Measurements from ENCODE around the gene PDE4D.

The PDE4D gene

DNA sequence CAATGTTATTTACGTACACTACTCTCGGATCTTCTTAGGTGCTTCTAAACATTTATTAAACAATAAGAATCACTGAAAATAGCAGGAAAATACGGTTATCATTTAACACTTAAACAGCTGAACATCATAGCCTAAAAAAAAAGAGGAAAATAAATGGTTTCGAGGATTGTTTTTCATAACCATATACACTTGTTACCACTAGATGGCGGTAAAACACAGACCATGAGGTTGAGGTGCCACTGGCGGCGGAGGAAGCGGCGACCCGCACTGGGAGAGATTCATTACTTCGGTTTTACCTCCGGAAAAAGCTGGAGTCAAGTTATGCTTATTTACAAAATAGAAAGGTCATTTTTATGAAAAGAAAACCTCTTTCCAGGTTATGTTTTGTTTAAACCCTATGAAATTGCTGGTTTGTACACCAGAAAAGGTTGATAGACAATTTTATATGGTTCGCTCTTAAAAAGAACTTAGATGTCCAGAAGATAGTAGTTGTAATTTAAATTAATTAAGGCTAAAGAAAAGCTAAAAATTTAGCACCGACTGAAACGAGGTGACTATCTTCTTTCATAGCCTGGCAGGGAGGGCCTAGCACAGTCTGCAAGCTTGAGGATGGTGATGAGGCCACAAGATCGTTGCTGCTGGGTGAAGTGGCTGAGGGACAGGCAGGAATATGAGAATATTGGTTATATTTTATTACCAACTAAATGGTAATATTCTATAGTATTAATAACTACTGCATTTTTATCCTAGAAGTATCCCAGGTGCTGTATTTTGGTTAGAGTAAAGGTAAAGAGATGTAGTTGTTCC is 704.9 kb downstream of the PDE4D start:
- in situ Hi-C loops (cut with MboI; ENCODE audit: low sequenced_read_pairs) = loop anchor here (25.0 kb wide), 3 partner anchors 199 to 474 kb away; no protein-coding TSS in a partner anchor

DNA sequence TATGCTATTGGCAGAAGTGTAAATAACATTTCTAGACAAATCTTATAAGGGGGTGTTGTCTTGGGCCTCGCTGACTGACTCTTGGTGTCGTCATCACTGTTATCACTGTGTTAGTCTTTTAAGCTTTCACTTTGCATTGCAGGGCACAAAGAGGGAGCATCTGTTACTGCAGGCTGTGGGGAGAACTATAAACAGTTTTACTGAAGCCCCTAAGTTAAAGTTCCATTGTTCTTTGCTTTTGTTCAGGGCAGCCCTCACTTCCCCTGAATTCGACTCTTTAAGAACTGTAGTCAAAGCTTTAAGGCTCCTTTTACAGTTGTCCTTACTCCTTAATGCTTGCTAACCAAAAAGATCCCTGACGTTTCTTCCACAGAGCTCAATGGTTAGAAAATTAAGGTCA is 705.7 kb downstream of the PDE4D start:
- no peak for DNase-seq (ENCODE audit: low spot score in 2 of 2)
- H3K4me1 ChIP-seq = no peaks in the 10 kb centered on the region
- H3K36me3 ChIP-seq (replicated peaks) = no peaks in the 10 kb centered on the region
- H3K27me3 ChIP-seq (ENCODE audit: low read depth) = no peaks in the 10 kb centered on the region
- no peak overlapping the region for H3K4me3 ChIP-seq
- H3K9me3 ChIP-seq = no peaks in the 10 kb centered on the region
- in situ Hi-C loops (cut with MboI; ENCODE audit: low sequenced_read_pairs) = loop anchor here (25.0 kb wide), 3 partner anchors 199 to 474 kb away; no protein-coding TSS in a partner anchor

More for the DNA sequence above, 704.9 kb downstream of the PDE4D start:
- H3K27me3 ChIP-seq (ENCODE audit: low read depth) = no peaks in the 10 kb centered on the region
- no peaks in the 10 kb centered on the region for H3K4me1 ChIP-seq
- H3K4me3 ChIP-seq = no peak overlapping the region
- no peaks in the 10 kb centered on the region for H3K9me3 ChIP-seq
- DNase-seq (ENCODE audit: low spot score in 2 of 2) = peak; percentile 63 to 73
- no peaks in the 10 kb centered on the region for H3K36me3 ChIP-seq (replicated peaks)

DNA sequence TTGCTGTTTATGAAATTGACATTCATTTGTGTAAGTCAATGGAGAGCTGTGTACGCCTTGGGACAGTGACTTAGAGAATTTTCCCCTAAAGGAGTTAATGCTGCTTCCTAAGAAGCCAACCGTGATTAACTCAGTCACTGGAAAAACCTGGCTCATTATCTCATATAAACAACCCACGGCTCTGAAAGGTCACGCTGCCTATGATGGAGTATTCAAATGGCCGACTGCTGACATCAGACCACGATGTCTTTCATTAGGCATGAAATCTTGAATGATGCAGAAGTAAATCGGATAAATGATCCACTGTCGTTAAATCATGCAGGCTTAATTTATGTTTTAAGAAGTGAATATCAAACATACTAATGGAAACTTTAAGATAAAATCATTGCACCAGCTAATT is 706.9 kb downstream of the PDE4D start:
- in situ Hi-C loops (cut with MboI; ENCODE audit: low sequenced_read_pairs) = loop anchor here (25.0 kb wide), 3 partner anchors 201 to 476 kb away; no protein-coding TSS in a partner anchor

DNA sequence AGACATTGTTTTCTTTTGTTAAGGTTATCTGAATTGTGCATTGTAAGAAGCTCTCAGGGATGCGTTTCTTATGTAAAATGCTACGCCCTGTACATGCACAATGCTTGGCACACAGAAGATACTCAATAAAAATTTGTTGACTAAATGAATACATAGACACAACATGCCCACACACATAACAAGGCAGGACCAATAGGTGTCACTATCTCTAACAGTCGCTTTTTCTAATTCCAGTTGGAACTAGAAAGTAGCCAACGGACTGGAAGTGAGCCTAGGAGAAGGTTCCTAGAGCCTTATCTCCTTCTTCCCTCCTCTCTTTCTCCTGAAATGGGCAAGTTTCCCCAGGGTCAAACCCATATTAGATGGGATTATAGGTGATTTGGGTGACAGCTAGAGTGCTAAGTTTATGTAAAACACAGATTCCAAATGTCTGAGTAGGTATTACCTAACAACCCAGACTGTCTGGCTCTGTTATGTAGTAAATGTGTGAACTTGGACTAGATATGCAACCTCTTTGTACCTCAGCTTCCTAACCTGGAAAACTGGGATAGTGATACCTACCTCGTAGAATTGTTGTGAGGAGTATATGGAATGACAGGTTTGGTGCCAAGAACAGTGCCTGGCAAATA is 707.7 kb downstream of the PDE4D start:
- no peak for DNase-seq (ENCODE audit: low spot score in 2 of 2)
- no peaks in the 10 kb centered on the region for H3K9me3 ChIP-seq
- H3K4me1 ChIP-seq = no peaks in the 10 kb centered on the region
- in situ Hi-C loops (cut with MboI; ENCODE audit: low sequenced_read_pairs) = loop anchor here (25.0 kb wide), 3 partner anchors 201 to 476 kb away; no protein-coding TSS in a partner anchor
- H3K4me3 ChIP-seq = no peak overlapping the region
- no peaks in the 10 kb centered on the region for H3K27me3 ChIP-seq (ENCODE audit: low read depth)
- no peaks in the 10 kb centered on the region for H3K36me3 ChIP-seq (replicated peaks)

More for the DNA sequence above, 706.9 kb downstream of the PDE4D start:
- no peaks in the 10 kb centered on the region for H3K27me3 ChIP-seq (ENCODE audit: low read depth)
- H3K4me3 ChIP-seq = no peak overlapping the region
- H3K9me3 ChIP-seq = no peaks in the 10 kb centered on the region
- no peaks in the 10 kb centered on the region for H3K36me3 ChIP-seq (replicated peaks)
- no peaks in the 10 kb centered on the region for H3K4me1 ChIP-seq
- DNase-seq (ENCODE audit: low spot score in 2 of 2) = no peak

DNA sequence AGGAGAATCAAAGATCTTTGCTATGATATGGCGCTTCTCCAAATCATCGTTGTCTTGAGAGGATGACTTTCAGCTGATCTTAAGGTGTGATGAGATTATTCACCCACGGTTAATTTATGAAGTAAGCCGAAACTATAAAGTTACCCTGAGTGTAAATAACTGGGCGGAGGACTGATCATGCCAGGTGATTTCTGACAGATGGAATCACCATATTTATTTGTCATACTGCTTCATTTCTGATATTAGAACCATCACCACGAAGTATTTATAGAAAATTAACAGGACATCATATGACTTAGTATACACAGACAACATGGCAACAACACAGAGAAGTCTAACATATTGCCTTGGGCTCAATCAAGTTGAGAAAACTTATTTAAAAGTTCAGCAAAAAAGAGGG is 708.8 kb downstream of the PDE4D start:
- Histone ChIP-seq H3K36me3 (replicated peaks) (no peaks in the 10 kb centered on the region), H3K27me3 (ENCODE audit: low read depth) (0 out of 2 replicates have a peak, but pooled peaks cover 3% of the 10 kb centered on the region), H3K4me3 (no peak overlapping the region), H3K4me1 (no peaks in the 10 kb centered on the region), H3K9me3 (no peaks in the 10 kb centered on the region)
- DNase-seq (ENCODE audit: low spot score in 2 of 2) = no peak
- in situ Hi-C loops (cut with MboI; ENCODE audit: low sequenced_read_pairs) = loop anchor here (25.0 kb wide), 3 partner anchors 203 to 478 kb away; no protein-coding TSS in a partner anchor

DNA sequence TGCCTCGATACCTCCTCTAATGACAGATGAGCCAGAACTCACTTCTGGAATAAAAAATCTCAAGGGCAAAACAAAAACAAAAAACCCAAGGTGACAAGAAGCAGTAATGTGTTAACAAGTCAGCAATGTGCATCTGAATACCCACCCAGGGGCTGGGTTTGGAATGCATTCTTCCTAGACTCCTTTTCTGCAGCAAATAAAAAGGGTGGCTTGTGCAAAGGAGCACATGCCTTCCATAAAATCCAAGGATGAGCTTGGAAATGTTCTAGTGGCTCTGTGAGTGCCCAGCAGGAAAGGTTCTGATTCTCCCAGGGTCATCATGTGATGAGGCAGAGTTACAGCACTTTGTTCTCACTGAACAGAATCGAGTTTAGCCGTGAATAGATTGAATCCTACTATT is 710.8 kb downstream of the PDE4D start:
- in situ Hi-C loops (cut with MboI; ENCODE audit: low sequenced_read_pairs) = loop anchor here (25.0 kb wide), 3 partner anchors 205 to 480 kb away; no protein-coding TSS in a partner anchor
- H3K9me3 ChIP-seq = no peaks in the 10 kb centered on the region
- DNase-seq (ENCODE audit: low spot score in 2 of 2) = no peak
- H3K27me3 ChIP-seq (ENCODE audit: low read depth) = 0 out of 2 replicates have a peak, but pooled peaks cover 3% of the 10 kb centered on the region
- H3K36me3 ChIP-seq (replicated peaks) = no peaks in the 10 kb centered on the region
- H3K4me1 ChIP-seq = no peaks in the 10 kb centered on the region
- no peak overlapping the region for H3K4me3 ChIP-seq

DNA sequence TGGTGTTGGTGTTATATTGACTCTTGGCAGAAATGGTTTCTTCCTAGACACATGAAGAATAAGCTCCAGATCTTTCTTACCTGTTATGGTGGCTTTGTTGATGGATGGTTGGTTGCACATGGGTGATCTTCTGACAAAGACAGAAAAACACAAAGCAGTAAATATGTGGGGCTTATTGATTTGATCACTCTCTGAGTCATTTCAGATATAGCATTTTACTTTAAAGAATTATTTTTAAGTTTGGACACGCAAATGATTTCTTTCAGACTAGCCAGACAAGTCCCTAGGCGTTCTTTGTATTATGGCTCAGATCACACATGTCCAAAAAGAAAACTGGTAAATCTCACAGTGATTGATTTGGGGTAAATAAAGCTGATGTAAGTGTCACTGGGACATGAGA is 713.0 kb downstream of the PDE4D start:
- no peaks in the 10 kb centered on the region for H3K9me3 ChIP-seq
- no peak overlapping the region for H3K4me3 ChIP-seq
- 0 out of 2 replicates have a peak, but pooled peaks cover 3% of the 10 kb centered on the region for H3K27me3 ChIP-seq (ENCODE audit: low read depth)
- no peaks in the 10 kb centered on the region for H3K4me1 ChIP-seq
- in situ Hi-C loops (cut with MboI; ENCODE audit: low sequenced_read_pairs) = loop anchor here (25.0 kb wide), 3 partner anchors 207 to 482 kb away; no protein-coding TSS in a partner anchor
- no peak for DNase-seq (ENCODE audit: low spot score in 2 of 2)
- H3K36me3 ChIP-seq (replicated peaks) = no peaks in the 10 kb centered on the region

DNA sequence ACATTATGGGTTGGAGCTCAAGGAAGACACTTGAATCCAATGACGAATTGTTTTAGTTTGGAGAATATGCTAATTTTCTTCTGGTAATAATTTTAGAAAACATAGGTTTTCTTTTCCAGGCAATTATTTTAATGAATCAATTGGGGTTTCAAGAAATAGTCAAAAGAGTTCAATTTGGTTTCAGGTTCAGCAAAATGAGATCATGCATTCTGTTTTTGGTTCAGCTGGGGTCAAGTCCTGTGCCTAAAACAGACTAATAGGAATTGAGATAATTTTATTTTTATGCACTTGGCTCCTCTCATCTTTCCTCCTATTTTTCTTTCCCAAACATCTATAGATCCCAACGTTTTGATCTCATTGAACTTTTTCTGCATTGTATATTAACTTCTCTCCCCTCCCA is 713.8 kb downstream of the PDE4D start:
- 0 out of 2 replicates have a peak, but pooled peaks cover 3% of the 10 kb centered on the region for H3K27me3 ChIP-seq (ENCODE audit: low read depth)
- no peaks in the 10 kb centered on the region for H3K9me3 ChIP-seq
- no peaks in the 10 kb centered on the region for H3K36me3 ChIP-seq (replicated peaks)
- no peak for DNase-seq (ENCODE audit: low spot score in 2 of 2)
- no peaks in the 10 kb centered on the region for H3K4me1 ChIP-seq
- no peak overlapping the region for H3K4me3 ChIP-seq
- in situ Hi-C loops (cut with MboI; ENCODE audit: low sequenced_read_pairs) = loop anchor here (25.0 kb wide), 3 partner anchors 208 to 483 kb away; no protein-coding TSS in a partner anchor

DNA sequence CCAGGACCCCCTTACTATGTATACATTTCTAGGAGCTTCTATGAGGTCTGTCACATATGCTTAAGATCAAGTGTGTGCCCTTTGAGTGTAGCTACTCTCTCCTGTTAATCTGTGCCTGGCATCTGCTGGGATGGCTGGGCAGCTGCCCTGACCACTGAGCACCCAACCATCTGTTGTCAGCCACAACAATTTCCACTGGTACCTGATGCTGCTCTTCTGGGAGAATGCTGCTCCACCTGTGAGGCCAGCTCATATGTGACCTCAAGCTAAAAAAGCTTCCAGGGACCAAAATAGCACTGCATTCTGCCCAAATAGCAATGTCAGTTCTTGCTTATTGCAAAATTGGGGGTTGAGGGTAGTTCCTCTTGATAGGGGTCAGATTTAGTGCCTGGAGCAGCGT is 715.0 kb downstream of the PDE4D start:
- Histone ChIP-seq H3K27me3 (ENCODE audit: low read depth) (0 out of 2 replicates have a peak, but pooled peaks cover 3% of the 10 kb centered on the region), H3K4me1 (no peaks in the 10 kb centered on the region), H3K4me3 (no peak overlapping the region), H3K36me3 (replicated peaks) (no peaks in the 10 kb centered on the region), H3K9me3 (no peaks in the 10 kb centered on the region)
- in situ Hi-C loops (cut with MboI; ENCODE audit: low sequenced_read_pairs) = loop anchor here (25.0 kb wide), 3 partner anchors 209 to 484 kb away; no protein-coding TSS in a partner anchor
- DNase-seq (ENCODE audit: low spot score in 2 of 2) = no peak

DNA sequence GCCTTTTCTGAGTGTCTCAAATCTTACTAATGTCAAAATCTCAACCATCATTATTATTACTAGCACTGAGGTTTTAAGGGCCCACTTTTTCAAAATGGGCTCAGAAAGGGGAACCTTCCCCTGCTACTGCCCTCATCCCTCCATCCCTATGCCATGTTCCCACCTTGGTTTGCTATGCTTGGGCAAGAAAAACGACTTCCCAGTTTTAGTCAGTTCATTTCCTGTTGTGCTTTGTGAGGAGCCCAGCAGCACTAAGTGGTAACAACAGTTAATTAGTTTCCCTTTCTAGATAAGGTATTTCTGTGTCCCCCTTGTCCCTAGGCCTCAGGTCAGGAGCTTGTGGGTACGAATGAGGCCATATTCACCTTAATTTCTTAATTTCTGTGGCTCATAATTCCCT is 715.5 kb downstream of the PDE4D start:
- DNase-seq (ENCODE audit: low spot score in 2 of 2) = no peak
- in situ Hi-C loops (cut with MboI; ENCODE audit: low sequenced_read_pairs) = loop anchor here (25.0 kb wide), 3 partner anchors 209 to 484 kb away; no protein-coding TSS in a partner anchor
- no peaks in the 10 kb centered on the region for H3K4me1 ChIP-seq
- no peaks in the 10 kb centered on the region for H3K9me3 ChIP-seq
- H3K27me3 ChIP-seq (ENCODE audit: low read depth) = 0 out of 2 replicates have a peak, but pooled peaks cover 3% of the 10 kb centered on the region
- H3K36me3 ChIP-seq (replicated peaks) = no peaks in the 10 kb centered on the region
- H3K4me3 ChIP-seq = no peak overlapping the region

DNA sequence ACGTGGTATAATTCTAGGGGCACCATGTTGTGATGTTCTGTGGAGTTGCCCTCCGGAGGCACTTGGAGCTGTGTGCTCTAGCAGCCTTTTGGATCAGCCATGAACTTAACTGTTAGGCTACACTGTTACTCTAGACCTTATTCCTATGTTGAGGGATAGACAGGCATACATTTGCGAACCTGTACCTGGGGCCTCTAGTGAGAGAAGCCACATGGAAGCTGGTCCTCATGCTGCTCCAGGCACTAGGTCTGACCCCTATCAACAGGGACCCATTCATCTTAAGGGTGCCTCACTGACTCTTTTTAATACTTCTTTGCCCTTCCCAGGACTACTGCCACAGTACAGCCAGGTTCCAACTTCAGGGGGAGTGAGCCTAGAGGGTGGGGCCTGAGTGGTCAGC is 715.9 kb downstream of the PDE4D start:
- H3K4me3 ChIP-seq = no peak overlapping the region
- DNase-seq (ENCODE audit: low spot score in 2 of 2) = no peak
- H3K27me3 ChIP-seq (ENCODE audit: low read depth) = 0 out of 2 replicates have a peak, but pooled peaks cover 3% of the 10 kb centered on the region
- H3K4me1 ChIP-seq = no peaks in the 10 kb centered on the region
- H3K36me3 ChIP-seq (replicated peaks) = no peaks in the 10 kb centered on the region
- in situ Hi-C loops (cut with MboI; ENCODE audit: low sequenced_read_pairs) = loop anchor here (25.0 kb wide), 3 partner anchors 210 to 485 kb away; no protein-coding TSS in a partner anchor
- no peaks in the 10 kb centered on the region for H3K9me3 ChIP-seq

DNA sequence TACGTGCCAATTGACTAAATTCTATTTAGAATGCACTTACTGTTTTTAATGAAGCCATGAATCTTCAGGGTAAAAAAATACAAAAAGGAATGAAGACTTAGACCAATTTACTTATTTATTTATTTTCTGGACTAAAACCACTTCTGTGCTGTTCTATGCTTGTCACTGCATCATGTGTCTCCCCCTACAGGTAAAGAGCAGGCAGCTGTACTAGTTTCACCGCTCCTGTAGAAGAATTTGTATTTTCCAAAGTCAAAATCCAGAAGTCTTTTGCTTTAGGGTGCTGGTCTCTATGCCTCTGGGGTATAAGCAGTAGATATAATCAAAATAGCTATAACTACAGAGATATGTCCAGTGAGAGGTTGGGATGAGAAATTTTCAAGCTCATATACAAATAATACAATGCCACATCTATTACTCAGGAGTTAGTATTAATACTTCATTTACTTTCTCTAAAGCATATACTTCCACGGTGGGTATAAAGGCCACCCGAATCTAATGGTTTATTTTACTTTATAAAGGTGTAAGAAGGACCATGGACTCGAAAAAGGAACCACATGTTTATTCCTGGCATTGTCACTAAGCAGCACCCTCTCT is 719.2 kb downstream of the PDE4D start:
- Histone ChIP-seq H3K9me3 (no peaks in the 10 kb centered on the region), H3K36me3 (replicated peaks) (no peaks in the 10 kb centered on the region), H3K27me3 (ENCODE audit: low read depth) (no peaks in the 10 kb centered on the region), H3K4me1 (no peaks in the 10 kb centered on the region), H3K4me3 (no peak overlapping the region)
- DNase-seq (ENCODE audit: low spot score in 2 of 2) = peak; percentile 20 to 39
- in situ Hi-C loops (cut with MboI; ENCODE audit: low sequenced_read_pairs) = loop anchor here (25.0 kb wide), 1 partner anchor 287 kb away; no protein-coding TSS in a partner anchor

DNA sequence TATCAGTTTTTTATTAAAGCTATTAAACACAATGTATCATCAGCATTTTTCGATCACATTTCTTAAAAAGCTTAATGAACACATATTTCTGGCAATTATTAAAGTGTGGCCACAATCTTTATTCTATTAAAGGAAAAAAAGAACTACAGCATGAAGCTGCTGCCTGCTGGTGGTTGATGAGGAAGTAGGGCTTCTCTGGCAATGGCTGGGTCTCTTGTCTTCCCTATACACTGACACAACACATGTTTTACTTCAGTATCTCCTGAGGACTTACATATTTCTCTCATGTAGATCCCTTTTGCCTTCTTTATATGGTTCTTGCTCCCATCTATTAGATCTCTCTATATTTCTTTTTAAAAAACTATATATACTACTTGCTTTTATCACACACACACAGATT is 719.9 kb downstream of the PDE4D start:
- no peaks in the 10 kb centered on the region for H3K27me3 ChIP-seq (ENCODE audit: low read depth)
- H3K9me3 ChIP-seq = no peaks in the 10 kb centered on the region
- no peaks in the 10 kb centered on the region for H3K4me1 ChIP-seq
- in situ Hi-C loops (cut with MboI; ENCODE audit: low sequenced_read_pairs) = loop anchor here (25.0 kb wide), 1 partner anchor 286 kb away; no protein-coding TSS in a partner anchor
- no peaks in the 10 kb centered on the region for H3K36me3 ChIP-seq (replicated peaks)
- no peak for DNase-seq (ENCODE audit: low spot score in 2 of 2)
- no peak overlapping the region for H3K4me3 ChIP-seq

Measured in HAP-1 (cell line).